IPS-15b (cell line): Measurements from ENCODE around the gene ZNF689.

ENCODE experiments used
- H3K27me3 ChIP-seq: one replicate; pipeline ENCODE4 v1.6.1; 2013; ENCODE audit warnings: low read length; ENCODE audit not compliant: control insufficient read depth, insufficient read depth
- H3K36me3 ChIP-seq: one replicate; pipeline ENCODE4 v1.6.1; 2013; ENCODE audit warnings: low read length; ENCODE audit not compliant: control insufficient read depth, insufficient read depth
- H3K4me1 ChIP-seq: one replicate; pipeline ENCODE4 v1.6.1; 2013; ENCODE audit warnings: mild to moderate bottlenecking, low read length; ENCODE audit not compliant: control insufficient read depth, insufficient read depth
- H3K4me3 ChIP-seq: one replicate; pipeline ENCODE4 v1.5.1; 2013; ENCODE audit warnings: low read depth, low read length
- H3K9ac ChIP-seq: one replicate; pipeline ENCODE4 v1.6.1; 2013; ENCODE audit warnings: low read depth, mild to moderate bottlenecking, low read length
- H3K9me3 ChIP-seq: one replicate; pipeline ENCODE4 v1.6.1; 2013; ENCODE audit warnings: mild to moderate bottlenecking, low read length; ENCODE audit not compliant: control insufficient read depth, insufficient read depth

Gene ZNF689

DNA sequence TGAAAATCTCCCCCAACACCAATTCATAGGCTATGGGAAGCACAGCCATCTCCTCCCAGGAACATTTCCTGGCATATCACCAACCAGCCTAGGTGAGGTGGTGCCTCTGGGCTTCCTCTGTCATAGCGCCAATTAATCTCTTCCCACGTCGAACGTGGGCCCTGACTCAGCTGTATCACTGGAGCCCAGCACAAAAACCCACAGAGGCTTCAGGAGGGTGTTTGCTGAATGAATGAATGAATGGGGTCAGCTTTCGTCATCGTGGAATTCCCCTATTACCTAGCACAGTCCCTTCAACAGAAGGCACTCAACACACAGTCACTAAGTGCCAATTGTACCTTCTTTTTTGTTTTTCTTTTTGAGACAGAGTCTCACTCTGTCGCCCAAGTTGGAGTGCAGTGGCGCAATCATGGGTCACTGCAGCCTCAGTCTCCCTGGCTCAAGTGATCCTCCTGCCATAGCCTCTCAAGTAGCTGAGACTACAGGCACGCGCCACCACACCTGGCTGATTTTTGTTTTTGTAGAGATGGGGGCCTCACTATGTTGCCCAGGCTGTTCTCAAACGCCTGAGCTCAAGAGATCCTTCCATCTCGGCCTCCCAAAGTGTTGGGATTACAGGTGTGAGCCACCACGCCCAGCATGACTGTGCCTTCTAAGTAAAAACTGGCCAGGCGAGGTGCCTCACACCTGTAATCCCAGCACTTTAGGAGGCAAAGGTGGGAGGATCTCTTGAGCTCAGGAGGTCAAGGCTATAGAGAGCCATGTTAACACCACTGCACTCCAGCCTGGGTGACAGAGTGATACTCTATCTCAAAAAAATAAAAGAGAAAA, 42.8 kb downstream of the ZNF689 start:
- no peak overlapping the region for H3K4me3 ChIP-seq
- no peaks in the 10 kb centered on the region for H3K36me3 ChIP-seq
- peaks cover 2% of the 10 kb centered on the region for H3K4me1 ChIP-seq
- no peak overlapping the region for H3K9ac ChIP-seq
- no peaks in the 10 kb centered on the region for H3K9me3 ChIP-seq
- H3K27me3 ChIP-seq, result peaks cover 2% of the 10 kb centered on the region

DNA sequence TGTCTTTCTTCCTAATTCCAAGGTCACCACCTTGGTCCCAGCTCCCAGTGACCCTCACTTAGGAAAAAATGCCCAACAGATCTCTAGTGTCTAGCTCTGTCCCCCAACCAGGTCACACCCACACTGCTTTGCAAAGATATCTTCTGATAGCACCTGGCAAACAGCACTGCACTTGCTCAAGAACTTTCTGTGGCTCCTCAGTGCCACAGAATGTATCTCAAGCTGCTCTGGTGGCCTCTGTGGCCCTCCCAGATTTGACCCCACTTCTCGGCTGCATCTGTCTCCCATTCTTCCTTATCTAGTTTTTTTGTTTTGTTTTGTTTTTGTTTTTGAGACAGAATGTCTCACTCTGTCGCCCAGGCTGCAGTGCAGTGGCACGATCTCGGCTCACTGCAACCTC, 43.7 kb downstream of the ZNF689 start:
- no peaks in the 10 kb centered on the region for H3K36me3 ChIP-seq
- H3K4me1 ChIP-seq, result peaks cover 2% of the 10 kb centered on the region
- H3K27me3 ChIP-seq, result peaks cover 2% of the 10 kb centered on the region
- H3K4me3 ChIP-seq, result no peak overlapping the region
- H3K9me3 ChIP-seq, result no peaks in the 10 kb centered on the region
- H3K9ac ChIP-seq, result no peak overlapping the region

DNA sequence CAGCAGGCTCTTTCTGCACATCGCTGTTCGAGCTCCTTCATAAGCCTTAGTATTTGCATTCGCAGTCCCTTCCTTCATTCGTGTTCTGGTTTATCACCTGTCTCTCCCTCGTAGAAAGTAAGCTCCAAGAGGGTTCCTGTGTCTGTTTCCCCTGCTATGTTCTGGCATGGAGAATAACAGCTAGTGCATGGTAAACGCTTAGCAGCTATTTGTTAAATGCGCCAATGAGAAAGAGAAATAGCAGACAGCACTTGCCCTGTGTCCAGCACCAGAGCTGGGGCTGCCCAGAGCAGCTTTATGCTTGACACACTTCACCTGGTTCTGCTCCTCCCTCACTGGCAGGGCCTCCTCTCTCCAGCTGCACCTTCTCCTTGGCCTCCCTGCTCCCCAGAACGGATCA, 44.2 kb downstream of the ZNF689 start:
- peaks cover 2% of the 10 kb centered on the region for H3K27me3 ChIP-seq
- no peak overlapping the region for H3K4me3 ChIP-seq
- H3K9me3 ChIP-seq, result no peaks in the 10 kb centered on the region
- peaks cover 2% of the 10 kb centered on the region for H3K4me1 ChIP-seq
- H3K9ac ChIP-seq, result no peak overlapping the region
- H3K36me3 ChIP-seq, result no peaks in the 10 kb centered on the region

DNA sequence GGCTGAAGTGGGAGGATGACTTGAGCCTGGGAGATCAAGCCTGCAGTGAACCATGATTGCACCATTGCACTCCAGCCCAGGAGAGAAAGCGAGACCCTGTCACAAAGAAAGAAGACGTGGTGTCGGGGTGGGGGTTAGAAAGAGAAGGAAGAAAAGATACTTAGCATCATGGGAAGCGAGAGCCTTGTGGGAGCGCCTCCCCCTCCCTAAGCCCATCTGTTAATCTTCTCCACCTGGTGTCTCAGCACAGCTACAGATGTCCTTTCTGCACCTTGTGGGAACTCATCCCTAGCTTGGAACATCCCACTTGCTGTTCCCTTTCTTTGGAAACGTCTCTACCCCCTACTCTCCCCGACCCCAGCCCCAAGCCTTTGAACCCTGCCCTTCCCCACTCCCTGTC, 44.7 kb downstream of the ZNF689 start:
- no peaks in the 10 kb centered on the region for H3K36me3 ChIP-seq
- H3K27me3 ChIP-seq, result peaks cover 2% of the 10 kb centered on the region
- peaks cover 2% of the 10 kb centered on the region for H3K4me1 ChIP-seq
- no peak overlapping the region for H3K9ac ChIP-seq
- H3K4me3 ChIP-seq, result no peak overlapping the region
- H3K9me3 ChIP-seq, result no peaks in the 10 kb centered on the region

DNA sequence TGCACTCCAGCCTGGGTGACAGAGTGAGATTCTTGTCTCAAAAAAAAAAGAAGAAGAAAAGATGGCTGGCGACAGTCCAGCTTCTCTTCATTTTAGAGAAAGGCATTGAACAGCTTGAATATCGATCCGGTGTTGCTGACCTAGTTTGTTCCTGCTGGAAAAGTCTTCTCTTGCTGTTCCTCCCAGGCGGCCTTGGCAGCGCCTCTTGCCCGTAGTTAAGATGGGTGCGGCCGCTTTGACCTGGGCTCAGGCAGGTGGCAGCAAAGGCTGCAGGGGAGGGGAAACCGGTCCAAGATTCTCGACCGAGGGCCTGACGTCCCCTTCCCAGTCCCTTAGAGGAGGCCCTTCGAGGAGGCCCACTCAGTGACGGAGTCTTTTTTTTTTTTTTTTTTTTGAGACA, 48.2 kb downstream of the ZNF689 start:
- Histone ChIP-seq H3K27me3 (peaks cover 2% of the 10 kb centered on the region), H3K4me3 (peak overlapping the region; percentile 57), H3K9ac (no peak overlapping the region), H3K4me1 (no peaks in the 10 kb centered on the region), H3K36me3 (no peaks in the 10 kb centered on the region), H3K9me3 (no peaks in the 10 kb centered on the region)

DNA sequence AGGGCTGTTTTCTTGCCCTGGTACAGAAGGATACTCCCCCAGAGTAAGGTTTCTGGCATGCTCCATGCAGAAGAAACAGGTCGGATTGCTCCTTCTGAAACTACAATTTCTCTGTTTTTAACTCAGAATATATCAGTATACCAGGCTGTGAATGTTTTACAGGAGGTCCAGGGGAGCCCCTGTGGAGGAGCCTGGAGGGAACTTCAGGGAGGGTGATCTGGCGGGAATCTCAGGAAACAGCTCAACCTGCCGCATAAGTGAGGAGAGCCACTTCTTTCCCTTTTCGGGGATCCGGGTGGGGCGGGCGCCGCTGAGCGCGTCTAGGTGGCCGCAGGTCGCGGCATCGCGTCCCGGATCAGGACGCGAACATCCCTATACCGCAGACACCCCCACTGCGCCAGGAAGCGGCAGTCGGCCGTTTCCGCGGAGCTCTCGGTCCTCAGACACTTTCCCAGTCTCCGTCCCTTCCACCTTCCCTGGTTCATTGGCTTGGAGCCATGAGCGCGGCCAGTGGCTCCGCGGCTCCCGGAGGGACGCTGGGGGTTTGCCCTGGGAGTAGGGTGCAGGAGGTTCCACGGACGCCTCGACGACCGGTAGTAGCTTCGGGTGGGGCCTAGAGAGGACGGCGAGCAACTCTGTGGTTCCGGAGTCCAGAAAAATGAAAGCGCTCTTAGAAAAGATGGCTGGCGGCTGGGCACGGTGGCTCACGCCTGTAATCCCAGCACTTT, 48.9 kb downstream of the ZNF689 start:
- H3K4me1 ChIP-seq, result no peaks in the 10 kb centered on the region
- H3K9me3 ChIP-seq, result no peaks in the 10 kb centered on the region
- no peaks in the 10 kb centered on the region for H3K36me3 ChIP-seq
- peak overlapping the region; percentile 57 for H3K4me3 ChIP-seq
- peak overlapping the region; percentile 70 for H3K9ac ChIP-seq
- H3K27me3 ChIP-seq, result peaks cover 2% of the 10 kb centered on the region

DNA sequence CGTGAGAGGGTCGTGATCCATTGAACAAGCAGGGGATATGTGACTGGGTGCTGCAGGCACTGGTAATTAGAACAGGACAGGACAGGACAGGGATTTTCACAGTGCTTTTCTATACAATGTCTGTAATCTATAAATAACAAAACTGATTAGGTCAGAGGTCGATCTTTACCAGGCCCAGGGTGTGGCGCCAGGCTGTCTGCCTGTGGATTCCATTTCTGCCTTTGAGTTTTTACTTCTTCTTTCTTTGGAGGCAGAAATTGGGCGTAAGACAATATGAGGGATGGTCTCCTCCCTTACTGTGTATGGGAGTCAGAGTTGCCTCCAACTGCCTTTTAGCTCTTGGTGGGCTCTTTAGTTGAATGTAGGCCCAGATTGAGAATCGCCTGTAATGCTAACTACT, 50.5 kb downstream of the ZNF689 start:
- no peaks in the 10 kb centered on the region for H3K9me3 ChIP-seq
- peaks cover 11% of the 10 kb centered on the region for H3K36me3 ChIP-seq
- no peak overlapping the region for H3K4me3 ChIP-seq
- no peaks in the 10 kb centered on the region for H3K4me1 ChIP-seq
- no peak overlapping the region for H3K9ac ChIP-seq
- H3K27me3 ChIP-seq, result no peaks in the 10 kb centered on the region

DNA sequence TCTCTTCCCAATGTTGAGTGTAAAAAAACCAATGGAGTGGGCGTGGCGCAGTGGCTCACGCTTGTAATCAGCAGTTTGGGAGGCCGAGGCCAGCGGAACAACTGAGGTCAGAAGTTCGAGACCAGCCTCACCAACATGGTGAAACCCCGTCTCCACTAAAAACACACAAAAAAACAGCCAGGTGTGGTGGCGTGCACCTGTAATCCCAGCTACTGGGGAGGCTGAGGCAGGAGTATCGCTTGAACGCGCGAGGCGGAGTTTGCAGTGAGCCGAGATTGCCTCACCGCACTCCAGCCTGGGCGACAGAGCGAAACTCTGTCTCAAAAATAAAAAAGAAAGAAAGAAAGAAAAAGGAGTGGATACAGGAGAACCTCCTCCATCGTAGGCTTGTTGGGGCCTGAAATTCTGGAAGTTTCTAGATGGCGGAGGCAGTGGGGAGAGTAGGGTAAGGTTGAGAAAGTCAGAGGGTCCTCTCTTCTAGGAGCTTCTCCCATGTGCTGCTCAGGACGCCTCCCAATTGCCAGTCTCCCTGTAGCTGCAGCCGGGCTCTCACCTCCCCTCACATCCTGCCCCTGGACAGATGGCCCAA, 51.3 kb downstream of the ZNF689 start:
- Histone ChIP-seq H3K36me3 (peaks cover 15% of the 10 kb centered on the region), H3K4me3 (peak overlapping the region; percentile 40), H3K27me3 (no peaks in the 10 kb centered on the region), H3K9ac (peak overlapping the region; percentile 28), H3K9me3 (no peaks in the 10 kb centered on the region), H3K4me1 (no peaks in the 10 kb centered on the region)

DNA sequence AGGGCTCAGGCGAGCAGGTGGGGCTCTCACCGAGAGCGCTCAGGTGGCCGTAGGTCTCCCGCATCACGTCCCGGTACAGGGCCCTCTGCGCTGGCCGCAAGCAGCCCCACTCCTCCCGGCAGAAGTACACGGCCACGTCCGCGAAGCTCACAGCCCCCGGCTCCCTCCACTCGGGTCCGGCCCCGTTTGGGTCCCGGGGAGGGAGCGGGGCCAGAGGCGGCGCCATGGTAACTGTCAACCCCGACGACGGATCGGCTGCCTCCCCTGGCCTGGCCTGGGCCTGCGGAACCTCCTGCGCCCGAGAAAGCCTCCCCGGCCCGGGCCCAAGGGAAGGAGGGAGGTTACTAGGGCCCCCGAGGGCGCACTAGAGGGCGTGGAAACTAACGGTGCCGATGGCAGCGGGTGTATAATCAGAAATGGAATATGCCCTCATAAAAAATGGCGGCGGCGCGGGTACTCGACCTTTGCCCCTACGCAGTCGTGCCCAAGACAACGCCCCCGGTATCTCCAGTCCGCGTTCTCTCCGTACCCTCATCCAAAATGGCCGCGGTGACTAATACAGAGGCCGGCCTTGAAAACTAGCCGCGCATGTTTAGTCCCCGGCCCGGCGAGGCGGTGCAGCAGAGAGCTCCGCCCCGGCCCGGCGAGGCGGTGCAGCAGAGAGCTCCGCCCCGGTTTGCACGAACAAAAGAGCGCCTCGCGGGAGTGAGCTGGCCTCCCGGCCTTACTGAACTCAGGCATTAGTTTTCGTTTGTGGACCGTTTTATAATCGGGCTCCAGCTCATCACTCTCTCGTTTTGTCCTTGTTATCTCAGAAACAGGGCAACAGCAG, 52.0 kb downstream of the ZNF689 start, which contains the start of gene ZNF764:
Gene ZNF764 (minus strand): TSS at position 418 of the 832 bp plus-strand sequence. CDS start 192 bp downstream, at position 226.
- peak within 1 kb of the TSS; percentile 65 for H3K9ac ChIP-seq
- no peaks in the 10 kb centered on the region for H3K4me1 ChIP-seq
- H3K27me3 ChIP-seq, result no peaks in the 10 kb centered on the region
- H3K9me3 ChIP-seq, result no peaks in the 10 kb centered on the region
- H3K36me3 ChIP-seq, result peaks cover 15% of the 10 kb centered on the region
- peak within 1 kb of the TSS; percentile 76 for H3K4me3 ChIP-seq

DNA sequence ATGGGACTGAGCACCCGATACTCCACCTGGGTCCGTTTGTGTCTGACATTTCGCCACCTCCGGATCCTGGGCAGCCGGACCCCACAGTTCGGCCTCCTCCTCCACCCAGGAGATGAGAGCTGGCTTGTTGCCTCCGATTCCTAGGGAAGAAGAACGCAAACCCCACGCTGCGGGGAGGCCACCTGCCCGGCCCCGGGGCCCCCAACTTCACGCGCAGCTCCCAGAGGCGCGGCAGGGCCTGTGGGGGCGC, 52.6 kb downstream of the ZNF689 start:
- Histone ChIP-seq H3K36me3 (peaks cover 15% of the 10 kb centered on the region), H3K9ac (peak overlapping the region; percentile 65), H3K4me1 (no peaks in the 10 kb centered on the region), H3K27me3 (no peaks in the 10 kb centered on the region), H3K4me3 (peak overlapping the region; percentile 76), H3K9me3 (no peaks in the 10 kb centered on the region)

DNA sequence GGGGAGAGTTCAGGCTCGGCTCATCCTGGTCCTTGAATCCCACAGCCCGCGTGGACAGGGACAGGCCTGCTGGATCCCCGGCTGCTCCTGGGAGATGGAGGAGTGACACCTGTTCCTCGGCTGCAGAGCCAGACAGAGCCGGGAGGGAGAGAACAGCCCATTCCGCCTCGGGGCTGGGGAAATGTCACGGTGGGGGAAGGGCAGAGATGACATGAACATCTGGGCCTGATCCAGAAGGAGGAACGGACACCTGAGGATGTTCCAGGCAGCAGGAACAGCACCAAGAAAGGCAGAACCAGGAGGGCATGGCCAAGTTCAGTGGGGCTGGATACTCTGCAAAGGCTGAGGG, 54.1 kb downstream of the ZNF689 start:
- Histone ChIP-seq H3K4me1 (no peaks in the 10 kb centered on the region), H3K36me3 (peaks cover 15% of the 10 kb centered on the region), H3K4me3 (no peak overlapping the region), H3K9me3 (no peaks in the 10 kb centered on the region), H3K9ac (no peak overlapping the region), H3K27me3 (no peaks in the 10 kb centered on the region)
